HG03558 (cell line): ENCODE measurements around the gene GMPS.
"Not testable (repeated sequence)": the region's sequence is repeated elsewhere in the genome, so short reads cannot be mapped to it uniquely, and the experiment has no call there.

Source experiments
- ATAC-seq: cut with Tn5 transposase; IDR thresholded peaks from one replicate; pipeline ENCODE4 v1.9.1; 2021; ENCODE audit warnings: moderate number of reproducible peaks; ENCODE audit not compliant: unreplicated experiment; ENCODE audit errors: extremely low read depth

GMPS gene

DNA sequence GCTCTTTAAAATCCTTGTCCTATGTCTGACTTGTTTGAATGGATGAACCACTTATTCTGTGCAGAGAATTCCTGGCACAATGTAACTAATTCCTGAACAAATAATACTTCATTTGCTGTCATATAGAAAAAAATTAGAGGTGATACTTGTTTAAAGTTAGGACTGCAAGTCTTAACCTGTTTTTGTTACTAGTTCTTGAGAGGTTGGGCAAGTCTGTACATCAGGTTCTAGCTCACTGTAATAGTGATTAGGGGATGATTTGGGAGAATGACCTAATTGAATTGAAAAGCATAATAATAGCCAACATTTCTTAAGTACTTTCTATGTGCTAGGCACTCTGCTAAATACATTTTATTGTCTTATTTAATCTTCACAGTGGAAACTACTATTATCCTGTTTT is 49.3 kb downstream of the GMPS start:
- no peak for ATAC-seq

GRCh38 chr3:155921486-155921885 is 51.0 kb downstream of the GMPS start:
- ATAC-seq: no peak

DNA sequence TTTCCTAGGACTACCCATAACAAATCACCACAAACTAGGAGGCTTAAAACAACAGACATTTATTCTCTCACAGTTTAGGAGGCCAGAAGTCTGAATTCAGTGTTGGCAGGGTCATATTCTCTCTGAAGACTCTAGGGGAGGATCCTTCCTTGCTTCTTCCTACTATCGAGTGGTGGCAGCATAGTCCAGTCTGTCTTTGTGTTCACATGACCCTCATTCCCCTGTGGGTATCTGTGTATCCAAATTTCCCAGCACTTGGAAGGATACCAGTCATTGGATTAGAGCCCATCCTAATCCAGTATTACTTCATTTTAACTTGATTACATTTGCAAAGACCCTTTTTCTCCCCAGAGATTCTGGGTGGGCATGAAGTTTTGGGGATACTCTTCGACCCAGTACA is 63.8 kb downstream of the GMPS start:
- ATAC-seq: no peak

DNA sequence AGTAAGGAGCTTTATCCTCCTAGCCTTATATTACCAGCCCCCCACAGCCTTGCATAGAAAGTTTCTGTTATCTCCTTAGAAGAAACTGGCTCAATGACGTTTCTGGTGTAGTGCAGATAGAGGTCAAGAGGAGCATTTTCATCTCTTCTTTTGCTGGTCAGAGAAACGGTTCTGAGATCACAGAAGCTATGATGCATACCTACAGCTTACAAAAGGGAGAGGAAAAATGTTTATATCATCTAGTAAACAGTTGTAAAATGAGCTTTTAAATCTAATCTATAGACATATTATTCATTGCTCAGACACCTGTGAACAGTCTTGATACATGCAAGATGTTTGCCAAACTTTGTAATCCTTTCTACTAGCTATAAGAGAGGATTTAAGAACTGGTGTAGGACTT is 68.0 kb downstream of the GMPS start:
- ATAC-seq: no peak

- no peak for ATAC-seq
Observed at GRCh38 chr3:155941354-155941753, 70.9 kb downstream of the GMPS start.

- no peak for ATAC-seq
Observed at GRCh38 chr3:155944081-155944480, 73.6 kb downstream of the GMPS start.

DNA sequence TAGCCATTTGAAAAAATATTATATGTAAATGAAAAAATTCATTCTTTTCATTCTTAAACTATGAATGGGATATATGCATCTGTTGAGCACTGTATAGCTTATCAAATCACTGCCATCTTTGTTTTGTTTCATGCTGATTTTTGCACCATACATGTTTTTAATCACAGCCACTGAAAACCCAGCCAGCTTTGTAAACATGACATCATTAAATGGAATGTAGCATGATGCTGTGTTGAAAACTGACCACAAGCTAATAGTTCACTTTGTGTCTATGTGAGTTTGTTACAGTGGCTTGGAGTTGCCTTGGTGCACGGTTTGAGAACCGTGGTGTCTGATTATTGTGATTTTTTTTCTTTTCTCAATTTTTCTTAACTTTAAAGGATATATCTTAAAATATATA is 75.7 kb downstream of the GMPS start:
- no peak for ATAC-seq

- no peak for ATAC-seq
Observed at GRCh38 chr3:155948476-155948875, 78.0 kb downstream of the GMPS start.

GRCh38 chr3:155949453-155950217 is 79.2 kb downstream of the GMPS start:
- ATAC-seq: no peak

DNA sequence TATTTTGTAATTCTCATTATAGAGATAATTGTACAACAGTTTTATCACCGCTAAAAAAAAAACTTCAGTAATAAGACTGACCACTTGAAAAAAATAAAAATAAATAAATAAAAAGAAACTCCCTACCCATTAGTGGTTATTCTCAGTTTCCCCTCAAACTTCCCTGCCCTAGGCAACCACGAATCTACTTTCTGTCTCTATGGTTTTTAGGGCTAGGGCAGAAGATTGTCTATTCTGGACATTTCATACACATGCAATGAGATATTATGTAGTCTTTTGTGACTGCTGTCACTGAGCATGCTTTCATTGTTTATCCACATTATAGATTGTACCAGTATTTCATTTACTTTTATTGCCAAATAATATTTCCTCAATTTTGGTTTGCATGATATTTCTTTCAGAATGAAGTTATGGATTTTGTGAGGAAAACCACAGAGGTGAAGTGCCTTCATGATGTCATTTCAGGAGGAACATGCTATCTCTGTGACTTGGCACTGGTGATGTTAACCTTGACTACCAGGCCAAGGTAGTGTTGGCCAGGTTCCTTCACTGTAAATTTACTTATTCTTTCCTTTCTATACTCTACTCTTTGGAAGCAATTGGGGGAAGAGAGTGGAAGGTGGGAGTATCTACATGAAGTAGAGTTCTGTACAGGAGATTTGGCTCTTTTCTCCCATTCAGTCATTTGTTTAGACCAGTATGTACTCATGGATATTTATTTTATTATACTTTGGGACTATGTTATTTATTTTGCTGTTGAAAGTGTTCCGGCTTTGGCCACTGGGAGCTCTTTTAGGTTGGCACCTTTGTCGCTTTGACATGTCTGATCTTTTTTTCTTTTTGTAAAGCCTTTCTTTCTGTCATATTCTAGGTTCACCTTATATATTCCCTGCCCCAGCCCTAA is 86.3 kb downstream of the GMPS start:
- no peak for ATAC-seq

- no peak for ATAC-seq
Observed at GRCh38 chr3:155957412-155957880, 87.0 kb downstream of the GMPS start.

GRCh38 chr3:155958676-155959075 is 88.2 kb downstream of the GMPS start:
- no peak for ATAC-seq

DNA sequence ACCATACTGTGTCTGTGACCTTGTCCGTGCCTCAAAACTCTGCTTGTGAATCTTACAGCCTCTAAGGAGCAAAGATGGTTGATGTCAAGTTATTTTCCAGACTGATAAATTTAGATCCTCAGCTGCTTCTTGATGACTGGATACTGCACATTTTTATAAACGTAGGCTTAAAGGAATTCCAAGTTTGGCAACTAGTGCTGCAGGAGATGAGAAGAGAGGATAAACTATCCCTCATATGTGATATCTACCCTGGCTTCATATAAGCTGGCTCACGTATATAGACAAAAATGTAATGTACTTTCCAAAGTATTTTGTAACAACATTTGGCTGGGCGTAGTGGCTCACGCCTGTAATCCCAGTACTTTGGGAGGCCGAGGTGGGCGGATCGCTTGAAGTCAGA is 89.6 kb downstream of the GMPS start:
- no peak for ATAC-seq

DNA sequence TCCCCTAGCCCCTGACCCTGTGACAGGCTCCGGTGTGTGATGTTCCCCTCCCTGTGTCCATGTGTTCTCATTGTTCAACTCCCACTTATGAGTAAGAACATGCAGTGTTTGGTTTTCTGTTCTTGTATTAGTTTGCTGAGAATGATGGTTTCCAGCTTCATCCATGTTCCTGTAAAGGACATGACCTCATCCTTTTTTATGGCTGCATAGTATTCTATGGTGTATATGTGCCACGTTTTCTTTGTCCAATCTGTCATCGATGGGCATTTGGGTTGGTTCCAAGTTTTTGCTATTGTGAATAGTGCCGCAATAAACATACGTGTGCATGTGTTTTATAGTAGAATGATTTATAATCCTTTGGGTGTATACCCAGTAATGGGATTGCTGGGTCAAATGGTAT is 90.6 kb downstream of the GMPS start:
- not testable (repeated sequence) for ATAC-seq

DNA sequence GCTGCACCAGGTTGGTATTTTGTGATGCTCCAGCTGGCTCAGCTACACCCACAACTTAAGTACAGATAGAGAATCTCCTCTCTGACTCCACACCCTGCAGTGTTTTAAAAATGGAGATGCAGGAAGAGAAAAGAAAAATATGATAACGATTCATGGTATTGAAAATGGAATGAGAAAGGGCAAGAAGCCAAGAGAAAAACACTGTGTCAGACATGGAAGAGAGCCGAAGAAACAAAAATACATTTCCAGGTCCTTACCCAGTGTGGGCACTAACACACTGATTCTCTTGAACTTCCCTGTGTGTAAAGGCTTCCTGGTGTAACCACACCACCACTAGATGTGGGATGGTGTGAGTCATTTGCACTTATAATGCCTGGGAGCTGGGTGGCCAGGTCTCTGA is 93.1 kb downstream of the GMPS start:
- no peak for ATAC-seq

DNA sequence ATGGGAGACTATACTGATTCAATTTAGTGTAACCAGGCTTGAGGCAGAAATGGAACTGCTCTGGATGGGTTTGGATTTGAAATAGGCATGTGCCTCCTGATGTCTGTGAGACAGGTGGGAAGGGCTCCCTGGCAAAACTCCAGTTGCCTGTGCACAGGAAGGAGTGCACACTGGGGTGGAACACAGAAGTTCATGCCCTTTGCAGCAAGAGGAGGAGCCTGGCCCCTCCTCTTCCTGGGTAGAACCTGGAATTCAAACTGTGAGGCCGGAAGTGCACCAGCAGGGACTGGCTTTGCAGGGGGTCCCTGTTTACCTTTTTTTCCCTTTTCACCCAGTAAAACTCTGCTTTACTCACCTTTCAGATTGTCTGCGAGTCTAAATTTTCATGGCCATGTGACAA is 99.9 kb downstream of the GMPS start:
- ATAC-seq: no peak

GRCh38 chr3:155972885-155973584 is 102.6 kb downstream of the GMPS start:
- ATAC-seq: no peak

- no peak for ATAC-seq
Observed at GRCh38 chr3:155978324-155978723, 107.9 kb downstream of the GMPS start.

- no peak for ATAC-seq
Observed at GRCh38 chr3:155979746-155980145, 109.3 kb downstream of the GMPS start.

GRCh38 chr3:155981669-155982068 is 111.2 kb downstream of the GMPS start:
- ATAC-seq: no peak
